M059J (cell line): Measurements from ENCODE around the gene MGME1. TPM values are rescaled to one million over a fixed set of nuclear protein-coding genes. Genes with fewer than 3 reads are reported as not detected.

Source experiments
- DNase-seq: peaks from one replicate; pipeline ENCODE4 v3.0.0-alpha.2; 2012; ENCODE audit warnings: low read depth
- total RNA-seq: library from RNA; depleted of rRNA; stranded (reverse); fragments of >200 nt; shearing (Covaris generic); gene quantifications from 2 replicates; pipeline ENCODE4 v1.2.3, GENCODE V29; 2014; rRNA removed

MGME1 gene
- total RNA-seq, 1 experiment from 2014 or later = 27.4 TPM

- no peak for DNase-seq
These were observed 52.1 kb downstream of the MGME1 start for GRCh38 chr20:18020931-18021330.

- DNase-seq = no peak
These were observed 55.8 kb downstream of the MGME1 start for GRCh38 chr20:18024606-18025127.

GRCh38 chr20:18027011-18027410 lies 58.2 kb downstream of the MGME1 start:
- peak; percentile 65 for DNase-seq

GRCh38 chr20:18030020-18030419 lies 61.2 kb downstream of the MGME1 start:
- DNase-seq = no peak

- no peak for DNase-seq
These were observed 62.2 kb downstream of the MGME1 start for GRCh38 chr20:18031050-18031449.

- DNase-seq = no peak
These were observed 63.2 kb downstream of the MGME1 start for GRCh38 chr20:18031888-18032509.

GRCh38 chr20:18032977-18033892 lies 64.4 kb downstream of the MGME1 start:
- peak; percentile 27 for DNase-seq

- DNase-seq = no peak
These were observed 65.2 kb downstream of the MGME1 start for GRCh38 chr20:18034039-18034438.

GRCh38 chr20:18039063-18039462 lies 70.2 kb downstream of the MGME1 start:
- DNase-seq = no peak

Other genes with a start within 250 kb of the MGME1 start
- gene SNX5, start 224 bp upstream of the MGME1 start, total RNA-seq = 107 and 165 TPM in 2 replicates
- 0.22 TPM in 1 of 2 replicates, not detected in the other for gene OVOL2, start 88.9 kb downstream of the MGME1 start, total RNA-seq
- gene KAT14, start 168.8 kb downstream of the MGME1 start, total RNA-seq = 11.2 and 15.4 TPM in 2 replicates
- 33.4 and 38.0 TPM in 2 replicates for gene PET117, start 168.8 kb downstream of the MGME1 start, total RNA-seq